ENCODE data around the gene LMX1B.

LMX1B gene

GRCh38 chr9:126606483-126606870, 7.3 kb upstream of the LMX1B start:
- TF ChIP-seq, protein P1, sequence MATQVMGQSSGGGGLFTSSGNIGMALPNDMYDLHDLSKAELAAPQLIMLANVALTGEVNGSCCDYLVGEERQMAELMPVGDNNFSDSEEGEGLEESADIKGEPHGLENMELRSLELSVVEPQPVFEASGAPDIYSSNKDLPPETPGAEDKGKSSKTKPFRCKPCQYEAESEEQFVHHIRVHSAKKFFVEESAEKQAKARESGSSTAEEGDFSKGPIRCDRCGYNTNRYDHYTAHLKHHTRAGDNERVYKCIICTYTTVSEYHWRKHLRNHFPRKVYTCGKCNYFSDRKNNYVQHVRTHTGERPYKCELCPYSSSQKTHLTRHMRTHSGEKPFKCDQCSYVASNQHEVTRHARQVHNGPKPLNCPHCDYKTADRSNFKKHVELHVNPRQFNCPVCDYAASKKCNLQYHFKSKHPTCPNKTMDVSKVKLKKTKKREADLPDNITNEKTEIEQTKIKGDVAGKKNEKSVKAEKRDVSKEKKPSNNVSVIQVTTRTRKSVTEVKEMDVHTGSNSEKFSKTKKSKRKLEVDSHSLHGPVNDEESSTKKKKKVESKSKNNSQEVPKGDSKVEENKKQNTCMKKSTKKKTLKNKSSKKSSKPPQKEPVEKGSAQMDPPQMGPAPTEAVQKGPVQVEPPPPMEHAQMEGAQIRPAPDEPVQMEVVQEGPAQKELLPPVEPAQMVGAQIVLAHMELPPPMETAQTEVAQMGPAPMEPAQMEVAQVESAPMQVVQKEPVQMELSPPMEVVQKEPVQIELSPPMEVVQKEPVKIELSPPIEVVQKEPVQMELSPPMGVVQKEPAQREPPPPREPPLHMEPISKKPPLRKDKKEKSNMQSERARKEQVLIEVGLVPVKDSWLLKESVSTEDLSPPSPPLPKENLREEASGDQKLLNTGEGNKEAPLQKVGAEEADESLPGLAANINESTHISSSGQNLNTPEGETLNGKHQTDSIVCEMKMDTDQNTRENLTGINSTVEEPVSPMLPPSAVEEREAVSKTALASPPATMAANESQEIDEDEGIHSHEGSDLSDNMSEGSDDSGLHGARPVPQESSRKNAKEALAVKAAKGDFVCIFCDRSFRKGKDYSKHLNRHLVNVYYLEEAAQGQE (IDR thresholded peaks at IDR 0.05; ENCODE audit: insufficient read depth in 1 of 2, low read depth in 2 of 2, low read length in 2 of 2), result no peak
- TF ChIP-seq FOXP2 (optimal IDR thresholded peaks at IDR 0.05; ENCODE audit: borderline replicate concordance, extremely low read depth, extremely low read length, insufficient read depth), result no peak

- TF ChIP-seq, protein P1 (IDR thresholded peaks at IDR 0.05; ENCODE audit: insufficient read depth in 1 of 2, low read depth in 2 of 2, low read length in 2 of 2), result no peak
- no peak for TF ChIP-seq SIN3A (IDR thresholded peaks at IDR 0.05; ENCODE audit: borderline replicate concordance, insufficient read depth, low read length)
- TF ChIP-seq POLR2AphosphoS5 (IDR thresholded peaks at IDR 0.05; ENCODE audit: low read depth, low read length), result no peak
- TF ChIP-seq FOXP2 (optimal IDR thresholded peaks at IDR 0.05; ENCODE audit: borderline replicate concordance, extremely low read depth, extremely low read length, insufficient read depth), result no peak
- TF ChIP-seq TAF1 (IDR thresholded peaks at IDR 0.05; ENCODE audit: borderline replicate concordance, insufficient read depth, low read length), result no peak
Observed at GRCh38 chr9:126607086-126607485, 6.6 kb upstream of the LMX1B start.

DNA sequence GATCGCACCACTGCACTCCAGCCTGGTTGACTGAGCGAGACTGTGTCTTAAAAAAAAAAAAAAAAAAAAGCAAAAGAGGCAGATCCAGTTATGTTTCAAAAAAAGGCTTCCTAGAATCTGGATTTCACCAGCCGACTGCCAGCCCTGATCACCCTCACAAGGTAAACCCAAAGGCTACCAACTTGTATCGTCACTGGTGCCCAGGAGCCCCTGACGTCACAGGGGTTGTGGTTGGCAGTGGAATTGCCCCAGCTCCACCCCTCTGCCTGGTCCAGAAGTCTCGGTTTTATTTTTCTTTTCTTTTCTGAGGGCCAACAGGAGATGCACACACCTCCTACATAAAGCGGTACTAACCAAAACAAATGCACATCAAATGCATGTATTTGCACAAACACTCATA, 6.0 kb upstream of the LMX1B start:
- TF ChIP-seq TAF1 (IDR thresholded peaks at IDR 0.05; ENCODE audit: borderline replicate concordance, insufficient read depth, low read length), result no peak

DNA sequence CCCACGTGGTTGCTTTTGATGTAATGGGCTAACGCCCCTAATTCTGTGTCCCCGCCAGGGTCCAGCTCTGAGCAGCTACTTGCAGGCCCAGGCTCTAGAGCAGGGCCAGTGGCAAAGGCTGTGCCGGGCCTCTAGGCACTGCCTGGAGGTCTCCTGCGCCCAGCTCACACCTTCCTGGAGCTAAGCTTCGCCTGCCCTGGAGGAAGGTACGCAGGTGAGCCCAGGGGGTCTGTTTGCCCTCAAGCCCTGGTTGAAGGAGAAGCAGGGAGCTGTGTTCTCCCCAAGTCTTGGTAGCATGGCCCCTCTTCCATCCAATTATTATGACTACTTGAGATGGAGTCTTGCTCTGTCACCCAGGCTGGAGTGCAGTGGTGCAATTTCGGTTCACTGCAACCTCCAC, 5.2 kb upstream of the LMX1B start:
- no peak for TF ChIP-seq FOXP2 (optimal IDR thresholded peaks at IDR 0.05; ENCODE audit: borderline replicate concordance, extremely low read depth, extremely low read length, insufficient read depth)

DNA sequence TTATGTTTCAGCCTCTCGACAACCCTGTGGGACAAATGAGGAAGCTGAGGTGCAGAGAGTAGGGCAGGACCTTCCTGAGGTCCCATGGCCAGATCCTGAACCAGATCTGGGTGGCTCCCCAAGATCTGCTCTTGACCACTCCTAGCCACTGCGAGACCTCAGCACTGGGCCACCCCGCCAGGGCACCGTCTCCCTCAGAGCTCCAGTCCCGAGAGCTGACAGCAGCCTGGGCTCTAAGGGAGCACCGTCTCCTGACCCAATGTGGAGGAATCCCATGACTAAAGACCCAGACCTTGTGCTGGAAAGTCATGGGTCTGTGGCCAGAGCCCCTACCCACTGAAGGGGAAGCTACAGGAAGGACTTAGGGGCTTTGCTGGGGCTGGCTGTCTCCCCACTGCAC, 4.5 kb upstream of the LMX1B start:
- TF ChIP-seq TAF1 (IDR thresholded peaks at IDR 0.05; ENCODE audit: borderline replicate concordance, insufficient read depth, low read length) (no peak), POLR2AphosphoS5 (IDR thresholded peaks at IDR 0.05; ENCODE audit: low read depth, low read length) (no peak), FOXP2 (optimal IDR thresholded peaks at IDR 0.05; ENCODE audit: borderline replicate concordance, extremely low read depth, extremely low read length, insufficient read depth) (no peak), SIN3A (IDR thresholded peaks at IDR 0.05; ENCODE audit: borderline replicate concordance, insufficient read depth, low read length) (no peak)
- TF ChIP-seq, protein P1 (IDR thresholded peaks at IDR 0.05; ENCODE audit: insufficient read depth in 1 of 2, low read depth in 2 of 2, low read length in 2 of 2), result no peak

DNA sequence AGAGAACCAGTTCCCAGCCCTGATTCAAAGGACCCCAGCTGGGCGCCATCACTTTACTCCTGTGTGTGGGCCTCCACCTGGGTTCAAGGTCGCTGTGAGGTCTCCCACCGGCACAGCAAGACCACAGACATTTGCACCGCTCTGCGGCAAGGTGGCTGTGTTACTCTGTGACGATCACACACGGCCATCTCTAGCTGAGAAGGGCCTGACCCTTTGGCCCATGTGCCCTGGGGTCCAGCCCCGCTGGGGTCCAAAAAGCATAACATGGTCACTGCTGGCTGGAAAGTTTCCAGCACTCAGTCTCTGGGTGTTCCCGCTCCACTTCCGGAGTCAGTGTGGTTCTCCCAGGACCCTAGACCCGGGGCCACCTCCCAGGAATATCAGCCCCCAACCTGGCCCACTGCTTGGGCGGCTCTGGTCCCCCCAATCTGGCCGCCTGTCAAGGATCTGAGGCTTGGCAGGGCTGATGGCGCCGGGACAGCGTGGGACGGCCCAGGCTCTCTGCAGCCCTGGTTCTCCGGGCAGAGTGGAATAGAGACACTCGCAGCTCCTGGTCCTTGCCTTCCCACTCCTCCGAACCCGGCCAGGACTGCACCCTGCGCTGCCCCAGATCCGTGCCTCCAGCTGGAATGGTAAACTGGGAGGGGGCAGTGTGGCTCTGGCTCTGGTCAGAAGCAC, 3.9 kb upstream of the LMX1B start:
- TF ChIP-seq POLR2AphosphoS5 (IDR thresholded peaks at IDR 0.05; ENCODE audit: low read depth, low read length) (no peak), TAF1 (IDR thresholded peaks at IDR 0.05; ENCODE audit: borderline replicate concordance, insufficient read depth, low read length) (no peak), SIN3A (IDR thresholded peaks at IDR 0.05; ENCODE audit: borderline replicate concordance, insufficient read depth, low read length) (no peak), FOXP2 (optimal IDR thresholded peaks at IDR 0.05; ENCODE audit: borderline replicate concordance, extremely low read depth, extremely low read length, insufficient read depth) (no peak)
- TF ChIP-seq, protein P1 (IDR thresholded peaks at IDR 0.05; ENCODE audit: insufficient read depth in 1 of 2, low read depth in 2 of 2, low read length in 2 of 2), result no peak

Data from PFSK-1 (cell line).